ENCODE data around the gene SERPINA1.

Gene SERPINA1

DNA sequence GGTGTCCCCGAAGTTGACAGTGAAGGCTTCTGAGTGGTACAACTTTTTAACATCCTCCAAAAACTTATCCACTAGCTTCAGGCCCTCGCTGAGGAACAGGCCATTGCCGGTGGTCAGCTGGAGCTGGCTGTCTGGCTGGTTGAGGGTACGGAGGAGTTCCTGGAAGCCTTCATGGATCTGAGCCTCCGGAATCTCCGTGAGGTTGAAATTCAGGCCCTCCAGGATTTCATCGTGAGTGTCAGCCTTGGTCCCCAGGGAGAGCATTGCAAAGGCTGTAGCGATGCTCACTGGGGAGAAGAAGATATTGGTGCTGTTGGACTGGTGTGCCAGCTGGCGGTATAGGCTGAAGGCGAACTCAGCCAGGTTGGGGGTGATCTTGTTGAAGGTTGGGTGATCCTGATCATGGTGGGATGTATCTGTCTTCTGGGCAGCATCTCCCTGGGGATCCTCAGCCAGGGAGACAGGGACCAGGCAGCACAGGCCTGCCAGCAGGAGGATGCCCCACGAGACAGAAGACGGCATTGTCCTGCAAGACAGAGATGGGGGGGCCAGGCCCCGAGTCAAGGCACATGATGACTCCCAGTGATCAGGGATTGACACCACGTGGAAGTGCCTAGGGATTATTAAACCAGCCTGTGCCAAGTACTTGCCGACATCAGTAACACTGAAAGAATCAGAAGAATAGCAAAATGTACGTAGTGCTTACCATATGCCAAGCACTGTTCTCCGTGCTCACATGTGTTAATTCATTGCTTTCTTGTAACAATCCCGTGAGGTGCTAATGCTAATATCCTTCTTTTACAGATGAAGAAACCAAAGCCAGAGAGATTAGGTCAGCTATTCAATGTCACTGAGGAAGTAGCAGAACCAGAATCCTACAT is 5.4 kb downstream of the SERPINA1 start:
- DNase-seq (ENCODE audit: low spot score) = no peak

DNA sequence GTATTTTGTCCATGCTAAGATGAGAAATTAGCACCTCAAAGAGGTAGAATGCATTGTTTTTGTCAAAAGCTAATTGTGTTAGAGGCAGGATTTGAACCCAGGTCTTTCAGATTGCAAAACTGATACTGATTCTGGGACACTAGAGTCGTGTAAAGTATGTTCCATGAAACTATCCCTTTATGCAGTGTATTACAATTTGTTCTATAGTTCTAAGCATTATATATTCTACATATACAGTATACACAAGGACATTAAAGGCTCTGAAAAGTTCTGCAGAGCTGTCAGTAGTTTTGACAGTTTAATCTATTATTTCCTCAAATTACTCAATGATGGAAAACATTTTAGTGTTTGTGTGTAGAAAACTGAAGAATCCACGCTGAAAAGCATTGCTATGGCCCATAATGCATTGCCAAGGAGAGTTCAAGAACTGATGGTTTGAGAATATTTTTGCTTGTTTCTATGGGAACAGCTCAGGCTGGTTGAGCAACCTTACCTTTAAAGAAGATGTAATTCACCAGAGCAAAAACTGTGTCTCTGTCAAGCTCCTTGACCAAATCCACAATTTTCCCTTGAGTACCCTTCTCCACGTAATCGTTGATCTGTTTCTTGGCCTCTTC is 6.2 kb downstream of the SERPINA1 start:
- no peak for DNase-seq (ENCODE audit: low spot score)

DNA sequence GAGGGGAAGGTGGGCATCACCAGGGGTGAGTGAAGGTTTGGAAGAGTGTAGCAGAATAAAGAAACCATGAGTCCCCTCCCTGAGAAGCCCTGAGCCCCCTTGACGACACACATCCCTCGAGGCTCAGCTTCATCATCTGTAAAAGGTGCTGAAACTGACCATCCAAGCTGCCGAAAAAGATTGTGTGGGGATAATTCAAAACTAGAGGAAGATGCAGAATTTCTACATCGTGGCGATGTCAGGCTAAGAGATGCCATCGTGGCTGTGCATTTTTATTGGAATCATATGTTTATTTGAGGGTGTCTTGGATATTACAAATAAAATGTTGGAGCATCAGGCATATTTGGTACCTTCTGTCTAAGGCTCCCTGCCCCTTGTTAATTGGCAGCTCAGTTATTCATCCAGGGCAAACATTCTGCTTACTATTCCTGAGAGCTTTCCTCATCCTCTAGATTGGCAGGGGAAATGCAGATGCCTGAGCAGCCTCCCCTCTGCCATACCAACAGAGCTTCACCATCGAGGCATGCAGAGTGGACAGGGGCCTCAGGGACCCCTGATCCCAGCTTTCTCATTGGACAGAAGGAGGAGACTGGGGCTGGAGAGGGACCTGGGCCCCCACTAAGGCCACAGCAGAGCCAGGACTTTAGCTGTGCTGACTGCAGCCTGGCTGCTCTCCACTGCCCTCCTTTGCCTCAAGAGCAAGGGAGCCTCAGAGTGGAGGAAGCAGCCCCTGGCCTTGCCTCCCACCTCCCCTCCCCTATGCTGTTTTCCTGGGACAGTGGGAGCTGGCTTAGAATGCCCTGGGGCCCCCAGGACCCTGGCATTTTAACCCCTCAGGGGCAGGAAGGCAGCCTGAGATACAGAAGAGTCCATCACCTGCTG is 7.0 kb downstream of the SERPINA1 start:
- DNase-seq (ENCODE audit: low spot score) = no peak

DNA sequence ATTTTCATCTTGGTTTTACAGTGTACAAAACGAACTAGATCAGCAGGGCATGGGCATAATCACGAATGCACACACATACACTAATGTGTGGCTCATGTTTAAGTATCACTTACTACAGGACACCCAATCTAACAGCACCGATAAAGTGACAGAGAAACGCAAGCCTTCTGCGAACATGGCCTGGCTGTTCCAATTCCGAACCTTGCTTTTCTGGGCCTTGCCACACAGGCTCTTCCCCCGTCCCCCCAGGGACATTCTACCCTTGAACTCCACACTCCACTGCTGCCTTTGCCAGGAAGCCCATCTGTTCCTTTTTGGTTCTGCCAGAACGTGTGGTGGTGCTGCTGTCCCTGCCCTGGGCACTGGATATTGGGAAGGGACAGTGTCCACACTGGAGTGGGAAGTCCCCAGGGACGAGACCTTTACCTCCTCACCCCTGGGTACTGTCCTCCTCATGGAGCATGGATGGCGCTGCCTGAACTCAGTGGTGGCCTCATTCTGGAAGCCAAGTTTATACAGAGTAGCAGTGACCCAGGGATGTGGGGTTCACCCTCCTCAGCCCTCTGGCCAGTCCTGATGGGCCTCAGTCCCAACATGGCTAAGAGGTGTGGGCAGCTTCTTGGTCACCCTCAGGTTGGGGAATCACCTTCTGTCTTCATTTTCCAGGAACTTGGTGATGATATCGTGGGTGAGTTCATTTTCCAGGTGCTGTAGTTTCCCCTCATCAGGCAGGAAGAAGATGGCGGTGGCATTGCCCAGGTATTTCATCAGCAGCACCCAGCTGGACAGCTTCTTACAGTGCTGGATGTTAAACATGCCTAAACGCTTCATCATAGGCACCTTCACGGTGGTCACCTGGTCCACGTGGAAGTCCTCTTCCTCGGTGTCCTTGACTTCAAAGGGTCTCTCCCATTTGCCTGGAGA is 7.9 kb downstream of the SERPINA1 start:
- DNase-seq (ENCODE audit: low spot score) = no peak

DNA sequence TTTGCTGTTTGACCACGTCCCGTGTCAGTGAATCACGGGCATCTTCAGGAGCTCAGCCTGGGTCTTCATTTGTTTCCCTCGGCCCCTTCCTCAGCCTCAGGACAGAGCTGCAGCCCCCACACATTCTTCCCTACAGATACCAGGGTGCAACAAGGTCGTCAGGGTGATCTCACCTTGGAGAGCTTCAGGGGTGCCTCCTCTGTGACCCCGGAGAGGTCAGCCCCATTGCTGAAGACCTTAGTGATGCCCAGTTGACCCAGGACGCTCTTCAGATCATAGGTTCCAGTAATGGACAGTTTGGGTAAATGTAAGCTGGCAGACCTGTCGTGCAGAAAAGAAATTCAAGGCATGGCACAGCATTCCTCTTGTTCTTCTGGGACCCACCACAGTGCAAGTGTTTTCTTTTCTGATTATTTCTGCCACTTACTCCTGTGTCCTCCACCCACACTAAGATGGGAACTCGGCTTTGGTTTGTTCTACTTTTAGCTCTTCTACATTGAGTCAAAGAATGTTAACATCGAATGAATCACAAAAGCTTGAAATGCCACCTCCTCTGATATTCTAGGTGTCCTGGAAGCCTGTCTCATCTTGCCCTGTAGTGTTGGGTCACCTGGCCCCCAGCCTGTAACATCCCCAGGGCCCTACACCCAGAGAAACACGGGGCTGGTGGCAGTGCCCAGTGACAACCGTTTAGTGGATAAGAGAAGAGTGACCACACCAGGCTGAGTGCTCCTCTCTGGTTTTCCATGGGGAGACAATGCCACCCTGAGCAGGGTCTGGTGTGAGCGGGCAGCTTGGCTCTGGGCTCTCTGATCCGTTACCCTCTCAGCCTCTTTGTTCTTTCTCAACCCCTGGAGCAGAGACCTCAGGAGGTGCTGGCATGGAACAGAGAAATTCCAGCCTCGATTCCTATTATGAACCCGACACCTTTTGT is 8.8 kb downstream of the SERPINA1 start:
- DNase-seq (ENCODE audit: low spot score) = no peak

DNA sequence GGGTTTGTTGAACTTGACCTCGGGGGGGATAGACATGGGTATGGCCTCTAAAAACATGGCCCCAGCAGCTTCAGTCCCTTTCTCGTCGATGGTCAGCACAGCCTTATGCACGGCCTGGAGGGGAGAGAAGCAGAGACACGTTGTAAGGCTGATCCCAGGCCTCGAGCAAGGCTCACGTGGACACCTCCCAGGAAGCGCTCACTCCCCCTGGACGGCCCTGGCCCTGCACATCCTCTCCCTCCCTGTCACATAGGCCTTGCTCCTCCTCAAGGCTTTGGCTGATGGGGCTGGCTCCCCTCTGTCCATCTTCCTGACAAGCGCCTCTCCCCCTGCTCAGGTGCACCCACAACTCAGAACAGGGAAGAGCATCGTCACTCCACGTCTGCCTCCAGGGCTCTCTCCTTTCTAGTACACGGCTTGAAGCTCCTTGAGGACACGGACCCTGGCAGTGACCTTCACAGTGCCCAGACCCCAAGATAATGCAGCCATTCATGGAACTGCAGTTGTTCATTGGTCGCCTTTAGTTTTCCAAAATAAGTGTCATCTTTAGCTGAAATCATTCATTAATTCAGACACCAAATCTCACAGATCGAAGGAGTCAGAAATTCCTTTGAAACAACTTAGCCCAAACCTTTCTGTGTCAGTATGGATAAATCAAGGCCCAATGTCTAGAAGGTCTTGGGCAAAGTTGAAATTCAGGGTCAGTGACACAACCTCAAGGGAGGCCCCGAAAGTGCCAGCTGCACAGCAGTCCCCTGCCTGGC is 9.7 kb downstream of the SERPINA1 start:
- no peak for DNase-seq (ENCODE audit: low spot score)

DNA sequence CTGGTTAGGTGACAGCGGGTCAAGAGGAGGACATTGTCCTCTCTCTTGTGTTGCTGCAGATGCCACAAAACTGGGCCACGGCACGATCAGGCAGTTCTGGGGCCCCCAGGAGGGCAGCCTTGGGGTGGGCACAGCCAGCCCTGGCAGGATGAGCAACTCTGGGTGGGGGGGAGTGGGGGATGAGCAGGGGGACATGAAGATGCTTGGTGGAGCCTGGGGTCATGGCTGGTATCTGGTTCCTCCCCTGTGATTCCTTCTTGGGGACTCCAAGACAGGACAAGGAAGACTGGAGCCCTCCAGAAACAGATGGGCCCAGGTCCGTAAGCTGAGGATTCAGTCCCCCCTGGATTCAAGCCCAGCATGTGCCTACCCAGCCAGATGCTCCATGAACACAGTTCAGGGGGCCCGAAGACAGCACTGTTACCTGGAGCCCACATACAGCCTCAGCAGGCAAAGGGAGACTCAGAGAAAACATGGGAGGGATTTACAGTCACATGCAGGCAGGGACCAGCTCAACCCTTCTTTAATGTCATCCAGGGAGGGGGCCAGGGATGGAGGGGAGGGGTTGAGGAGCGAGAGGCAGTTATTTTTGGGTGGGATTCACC is 10.4 kb downstream of the SERPINA1 start:
- DNase-seq (ENCODE audit: low spot score) = no peak

DNA sequence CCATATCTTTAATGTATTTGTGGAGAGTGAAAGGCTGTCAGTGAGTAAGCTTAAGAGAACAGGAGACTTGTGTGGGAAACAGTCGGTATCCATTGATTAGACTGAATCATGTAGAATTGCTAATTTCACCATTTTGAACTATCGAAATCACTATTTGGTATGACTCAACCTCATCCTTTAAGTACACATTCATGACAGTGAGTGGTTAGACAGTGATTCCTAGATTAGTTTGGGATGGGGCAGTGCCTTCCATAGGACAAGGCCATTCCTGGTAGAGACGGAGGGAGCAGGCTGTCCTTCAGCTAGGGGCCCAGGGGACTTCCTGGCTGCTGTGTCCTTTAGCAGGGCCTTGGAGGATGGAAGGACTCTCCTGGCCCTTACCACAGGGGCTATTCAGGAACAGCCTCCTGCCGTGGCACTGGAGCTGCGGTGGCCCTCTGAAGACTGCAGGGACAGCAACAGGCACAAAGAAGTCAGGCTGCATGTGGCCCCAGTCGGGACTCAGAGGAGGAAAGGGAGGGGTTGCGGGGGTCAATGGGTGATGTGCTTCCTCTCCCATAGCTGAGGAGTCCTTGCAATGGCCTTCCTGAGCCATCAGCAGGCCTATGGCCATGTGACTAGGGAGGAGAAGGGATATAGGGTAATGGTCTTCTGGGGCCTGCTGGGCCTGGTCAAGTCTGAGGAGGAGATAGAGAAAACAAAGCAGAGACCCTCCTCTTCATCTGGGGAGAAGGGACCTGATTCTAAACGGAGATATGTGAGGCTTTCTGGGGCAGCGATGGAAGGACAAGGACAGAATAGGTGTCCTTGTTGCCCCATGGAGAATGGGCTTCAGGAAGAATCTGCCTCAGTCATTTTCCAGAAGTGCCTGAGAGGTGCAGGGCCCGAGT is 11.2 kb downstream of the SERPINA1 start:
- DNase-seq (ENCODE audit: low spot score) = no peak

DNA sequence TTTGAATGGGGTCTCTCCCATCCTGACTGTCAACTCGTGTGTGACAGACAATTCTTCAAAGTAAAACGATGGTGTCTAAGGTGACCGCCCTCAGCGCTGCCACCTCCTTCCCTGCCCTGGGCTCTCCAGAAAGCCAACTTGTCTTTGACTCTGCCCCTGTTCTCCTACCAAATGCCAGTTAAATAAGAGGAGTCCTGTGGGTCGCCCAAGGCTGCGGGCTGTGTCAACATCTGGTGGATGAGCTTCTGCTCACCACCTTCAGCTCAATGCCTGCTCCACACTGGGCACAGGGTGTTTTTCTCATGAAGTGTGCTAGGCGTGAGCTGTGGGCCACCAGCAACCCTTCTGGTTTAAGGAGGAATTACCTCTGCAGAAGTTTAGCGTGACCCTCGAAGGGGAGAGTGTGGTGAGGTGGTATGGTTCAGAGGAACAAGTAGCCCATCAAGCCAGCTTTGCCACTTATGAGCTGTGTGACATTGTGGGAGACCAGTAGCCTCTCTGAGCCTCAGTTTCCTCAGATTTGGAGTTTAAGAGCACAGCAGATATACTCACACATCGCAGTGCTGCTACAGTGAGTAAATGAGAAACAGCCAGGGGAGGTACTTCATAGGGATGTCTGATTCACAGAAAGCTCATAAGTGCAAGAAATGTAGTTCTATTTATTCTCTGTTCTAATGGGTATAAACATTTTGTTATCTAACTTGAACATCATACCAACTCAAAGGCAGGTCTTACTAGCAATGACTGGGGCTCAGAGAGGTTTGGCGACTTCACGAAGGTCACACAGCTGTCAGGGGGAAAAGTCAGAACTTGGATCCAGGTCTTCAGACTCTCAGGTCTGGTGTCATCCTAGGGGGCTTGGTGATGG is 12.1 kb downstream of the SERPINA1 start:
- DNase-seq (ENCODE audit: low spot score) = no peak

DNA sequence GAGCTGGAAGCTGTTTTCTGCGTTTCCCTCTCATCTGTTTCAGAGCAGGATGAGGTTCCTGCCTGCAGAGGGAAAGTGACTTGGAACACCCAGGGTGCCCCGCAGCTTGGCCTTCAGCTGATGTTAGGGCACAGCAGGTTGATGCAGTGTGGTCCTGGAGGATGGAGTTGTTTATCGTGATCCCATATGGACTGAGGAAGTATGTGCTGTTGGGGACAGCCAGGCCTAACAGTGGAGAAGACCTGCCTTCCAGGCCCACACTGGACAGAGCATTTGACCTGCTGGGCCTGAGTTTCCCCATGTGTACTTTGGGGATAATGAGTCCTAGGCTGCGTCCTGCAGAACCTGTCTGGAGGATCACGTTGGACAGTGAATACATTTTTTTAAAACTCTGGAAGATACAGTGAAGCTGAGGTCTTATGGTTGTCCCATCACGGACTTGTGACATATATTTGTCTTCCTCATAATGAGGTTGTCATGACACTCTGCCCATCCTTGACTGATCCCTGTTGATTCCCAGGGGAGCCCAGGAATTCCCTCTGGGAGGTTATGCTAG is 12.8 kb downstream of the SERPINA1 start:
- no peak for DNase-seq (ENCODE audit: low spot score)

DNA sequence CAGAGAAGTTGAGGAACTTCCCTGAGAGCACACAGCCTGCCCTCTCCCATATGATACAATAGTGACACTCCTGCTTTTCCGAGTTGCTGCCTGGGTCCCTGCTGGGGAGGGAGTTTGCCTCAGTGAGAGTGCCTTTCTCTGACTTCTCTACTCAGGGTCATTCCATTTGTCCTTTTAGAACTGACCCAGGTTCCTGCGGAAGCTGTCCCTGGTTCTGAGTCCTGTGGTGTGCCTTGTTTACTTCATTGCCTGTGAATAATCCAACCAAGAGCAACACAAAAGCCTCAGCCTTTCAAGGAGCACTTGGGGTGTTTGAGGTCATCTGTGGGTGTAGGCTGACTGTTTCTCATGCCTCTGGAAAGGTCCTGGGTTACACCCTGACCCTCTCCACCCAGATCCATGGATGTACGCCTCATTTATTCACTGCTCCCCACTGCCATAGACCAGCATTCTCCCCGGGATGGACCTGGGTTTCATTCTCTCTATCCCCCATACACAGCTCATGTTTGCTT is 13.6 kb downstream of the SERPINA1 start:
- no peak for DNase-seq (ENCODE audit: low spot score)

DNA sequence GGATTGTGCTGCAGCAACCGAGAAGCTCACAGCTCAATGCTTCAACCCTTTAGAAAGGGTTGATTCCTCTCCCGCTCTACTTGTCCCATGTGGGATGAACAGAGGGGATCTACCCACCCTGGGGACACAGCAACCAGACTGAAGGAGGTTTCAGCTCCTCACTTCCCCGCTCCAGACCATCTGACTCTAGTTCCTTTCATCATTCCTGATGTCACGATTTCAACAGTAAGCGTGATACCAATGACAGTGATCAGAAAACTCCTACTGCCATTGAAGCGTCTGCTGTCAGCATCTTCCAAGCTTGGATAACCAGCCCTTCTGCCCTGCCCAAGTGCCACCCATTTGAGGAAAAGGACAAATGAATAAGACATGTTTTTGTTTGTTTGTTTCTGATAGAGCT is 14.3 kb downstream of the SERPINA1 start:
- no peak for DNase-seq (ENCODE audit: low spot score)

DNA sequence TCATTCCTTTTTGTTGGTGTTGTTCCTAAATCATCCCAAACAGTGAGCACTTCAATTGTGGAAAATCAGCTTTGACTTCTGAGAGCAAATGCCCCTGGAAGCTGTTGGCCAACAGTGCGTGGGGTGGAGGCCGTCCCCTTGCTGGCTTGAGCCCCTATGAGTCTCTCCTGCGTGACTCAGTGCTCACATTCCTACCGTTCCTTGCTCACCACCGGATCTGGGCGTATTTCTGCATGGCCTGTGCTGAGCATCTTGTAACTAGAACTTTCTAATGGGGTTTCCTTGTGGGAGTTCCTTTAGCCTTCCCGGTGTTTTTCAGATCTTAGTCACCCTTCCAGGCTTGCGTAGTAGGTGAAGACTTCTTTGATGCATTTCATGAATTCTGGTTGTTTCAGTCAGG is 14.7 kb downstream of the SERPINA1 start:
- DNase-seq (ENCODE audit: low spot score) = no peak

DNA sequence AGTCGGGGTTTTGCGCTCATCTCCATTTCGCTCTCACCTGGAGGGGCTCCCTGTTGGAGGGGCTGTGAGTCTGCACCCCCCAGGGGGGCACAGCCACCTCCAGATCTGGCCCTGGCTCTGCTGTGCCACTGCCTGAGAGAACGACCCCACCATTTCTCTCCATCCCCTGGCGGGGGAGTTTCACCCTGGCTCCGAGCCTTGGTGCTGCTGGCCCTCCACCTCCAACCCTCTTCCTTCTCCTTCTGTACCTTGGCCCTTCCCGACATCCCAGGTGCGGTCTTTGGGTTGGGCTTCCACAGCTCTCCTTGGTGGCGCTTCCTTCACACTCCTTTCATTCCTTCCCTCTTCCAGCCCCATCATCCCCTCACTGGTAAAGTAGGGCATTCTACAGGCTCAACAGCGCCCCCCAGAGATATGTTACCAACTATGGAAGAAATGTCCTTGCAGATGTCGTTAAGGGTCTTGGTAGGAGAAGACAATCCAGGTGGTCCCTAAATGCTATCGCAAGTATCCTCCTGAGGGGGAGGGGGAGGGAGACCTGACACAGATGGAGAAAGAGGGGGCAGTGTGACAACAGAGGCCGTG is 16.3 kb downstream of the SERPINA1 start:
- DNase-seq (ENCODE audit: low spot score) = no peak

DNA sequence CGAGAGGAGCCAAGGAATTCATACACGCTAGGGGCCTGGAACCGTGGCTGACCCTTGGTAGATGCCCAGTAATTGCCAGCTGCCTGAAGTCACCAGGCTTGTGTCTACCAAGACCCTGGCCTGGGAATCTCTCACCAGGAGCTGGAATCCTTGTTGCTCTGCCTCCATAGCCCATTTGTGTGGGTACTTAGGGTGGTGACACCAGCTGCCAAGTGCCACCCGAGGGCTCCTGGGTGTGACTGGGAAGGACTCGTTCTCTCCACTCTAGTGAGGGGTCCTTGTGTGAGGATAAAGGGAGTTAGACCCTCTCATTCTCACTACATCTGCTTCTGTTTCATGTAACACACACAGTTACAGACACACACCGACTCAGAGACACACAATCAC is 17.9 kb downstream of the SERPINA1 start:
- DNase-seq (ENCODE audit: low spot score) = no peak
